SK-MEL-5 (cell line): Measurements from ENCODE around the gene NEK4. TPM values are rescaled to one million over a fixed set of nuclear protein-coding genes. Genes with fewer than 3 reads are reported as not detected.
A peak's percentile ranks its signal among the peaks of the same experiment; 100 is the strongest.

ENCODE experiments used
- DNase-seq: peaks from one replicate; pipeline ENCODE4 v3.0.0-alpha.2; 2016; ENCODE audit warnings: low read depth, low spot score
- in situ Hi-C: cut with HindIII; loops from 2 replicates; pipeline ENCODE4 v1.10.0; 2016; ENCODE audit warnings: low sequenced_read_pairs, high pct_unique_total_duplicates, low pct_unique_long_range_greater_than_20kb
- total RNA-seq: library from RNA; depleted of rRNA; stranded (reverse); fragments of >200 nt; shearing (Covaris generic); gene quantifications from 2 replicates; pipeline ENCODE4 v1.2.3, GENCODE V29; 2014

NEK4 gene
- total RNA-seq, 1 experiment from 2014 or later, result 32.7 TPM

GRCh38 chr3:52721002-52721729 is 49.6 kb downstream of the NEK4 start:
- DNase-seq, result no peak
- in situ Hi-C loops, result no loop called here

- in situ Hi-C loops, result no loop called here
- DNase-seq, result no peak
Measured at GRCh38 chr3:52719618-52720017, 51.1 kb downstream of the NEK4 start.

DNA sequence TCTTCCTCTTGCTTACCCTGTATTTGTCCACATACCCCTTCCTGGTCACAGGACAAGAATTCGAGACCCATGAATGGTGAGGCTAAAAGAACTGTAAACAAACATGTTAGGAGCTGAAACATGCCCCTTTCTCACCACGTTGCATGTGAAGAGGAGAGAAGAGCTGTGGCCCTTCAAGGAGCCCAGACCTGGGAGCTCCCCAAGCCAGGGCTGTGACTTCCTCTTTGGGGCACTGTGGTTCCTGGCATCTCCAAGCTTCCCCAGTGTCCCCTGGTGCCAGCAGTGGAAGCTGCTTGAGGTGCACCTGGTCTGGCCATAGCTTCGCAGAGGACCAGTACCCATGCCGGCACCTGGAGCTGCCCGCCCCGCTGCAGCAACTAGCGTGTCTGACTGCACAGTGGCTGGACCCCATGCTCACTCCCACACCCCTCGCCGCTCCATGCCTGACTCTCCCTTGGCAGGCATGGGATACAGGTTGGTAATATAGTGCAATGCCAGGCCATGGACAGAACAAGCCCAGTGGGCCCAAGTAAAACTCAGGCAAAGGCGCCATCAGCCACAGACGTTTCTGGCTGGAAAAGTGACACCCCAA is 54.9 kb downstream of the NEK4 start:
- DNase-seq, result no peak
- in situ Hi-C loops, result no loop called here

- in situ Hi-C loops, result no loop called here
- DNase-seq, result no peak
Measured at GRCh38 chr3:52714335-52715302, 56.1 kb downstream of the NEK4 start.

DNA sequence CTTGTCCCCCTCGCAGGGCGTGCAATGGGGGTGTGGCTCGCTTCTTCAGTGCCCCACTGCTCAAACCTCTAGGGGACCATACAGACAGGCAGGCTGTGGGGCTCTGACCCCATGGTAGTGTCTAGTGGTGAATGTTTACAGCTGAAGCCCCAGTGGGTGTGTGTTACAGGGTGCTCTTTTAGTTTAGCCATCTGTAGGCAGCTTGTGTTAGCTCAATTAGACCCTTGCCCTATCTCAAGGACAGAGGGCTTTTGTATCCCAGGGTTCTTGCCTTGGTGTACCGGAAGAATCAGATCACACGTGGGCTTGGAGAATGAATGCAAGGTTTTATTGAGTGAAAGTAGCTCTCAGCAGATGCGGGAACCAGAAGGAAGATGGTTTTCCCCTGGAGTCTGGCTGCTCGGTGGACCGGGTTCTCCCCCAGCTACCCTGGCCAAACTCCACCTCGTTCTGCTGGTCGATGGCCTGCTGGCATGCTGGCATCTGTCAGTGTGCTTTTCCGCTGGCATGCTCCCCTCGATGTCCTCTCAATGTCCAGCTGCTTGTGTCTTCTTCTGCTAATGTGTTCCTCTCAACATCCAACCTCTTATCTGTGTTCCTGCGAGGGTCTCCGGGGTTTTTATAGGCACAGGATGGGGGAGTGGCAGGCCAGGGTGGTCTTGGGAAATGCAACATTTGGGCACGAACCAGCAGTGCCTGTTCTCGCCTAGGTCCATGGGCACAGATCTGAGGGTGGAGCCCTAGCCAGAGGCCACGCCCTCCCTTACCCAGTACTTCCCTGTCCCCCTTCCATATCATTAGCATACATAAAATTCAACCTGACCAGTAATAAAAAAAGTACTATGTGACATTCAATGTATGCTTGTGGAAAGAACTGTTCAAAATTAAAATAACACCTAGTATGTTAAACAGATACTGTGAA is 58.2 kb downstream of the NEK4 start:
- in situ Hi-C loops, result no loop called here
- peak; percentile 98 for DNase-seq

- no peak for DNase-seq
- in situ Hi-C loops, result no loop called here
Measured at GRCh38 chr3:52710512-52710911, 60.2 kb downstream of the NEK4 start.

DNA sequence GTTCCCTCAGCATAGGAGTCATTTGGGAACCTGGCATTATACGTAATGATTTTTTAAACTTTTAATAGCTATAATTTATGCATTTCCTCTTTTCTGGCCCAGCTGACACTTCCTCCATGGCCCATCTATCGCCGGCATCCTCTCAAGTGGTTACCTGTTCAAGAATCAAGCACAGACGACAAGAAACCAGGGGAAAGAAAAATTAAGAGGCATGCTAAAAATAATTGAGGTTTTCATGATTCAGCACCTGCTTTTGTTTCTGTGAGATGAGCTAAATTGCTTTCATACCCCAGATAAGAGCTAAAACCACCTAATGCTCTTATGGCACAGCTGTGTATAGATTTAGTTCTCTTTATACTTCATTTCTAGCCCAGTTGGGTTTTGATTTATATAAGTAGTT is 63.2 kb downstream of the NEK4 start:
- DNase-seq, result no peak
- in situ Hi-C loops, result no loop called here

DNA sequence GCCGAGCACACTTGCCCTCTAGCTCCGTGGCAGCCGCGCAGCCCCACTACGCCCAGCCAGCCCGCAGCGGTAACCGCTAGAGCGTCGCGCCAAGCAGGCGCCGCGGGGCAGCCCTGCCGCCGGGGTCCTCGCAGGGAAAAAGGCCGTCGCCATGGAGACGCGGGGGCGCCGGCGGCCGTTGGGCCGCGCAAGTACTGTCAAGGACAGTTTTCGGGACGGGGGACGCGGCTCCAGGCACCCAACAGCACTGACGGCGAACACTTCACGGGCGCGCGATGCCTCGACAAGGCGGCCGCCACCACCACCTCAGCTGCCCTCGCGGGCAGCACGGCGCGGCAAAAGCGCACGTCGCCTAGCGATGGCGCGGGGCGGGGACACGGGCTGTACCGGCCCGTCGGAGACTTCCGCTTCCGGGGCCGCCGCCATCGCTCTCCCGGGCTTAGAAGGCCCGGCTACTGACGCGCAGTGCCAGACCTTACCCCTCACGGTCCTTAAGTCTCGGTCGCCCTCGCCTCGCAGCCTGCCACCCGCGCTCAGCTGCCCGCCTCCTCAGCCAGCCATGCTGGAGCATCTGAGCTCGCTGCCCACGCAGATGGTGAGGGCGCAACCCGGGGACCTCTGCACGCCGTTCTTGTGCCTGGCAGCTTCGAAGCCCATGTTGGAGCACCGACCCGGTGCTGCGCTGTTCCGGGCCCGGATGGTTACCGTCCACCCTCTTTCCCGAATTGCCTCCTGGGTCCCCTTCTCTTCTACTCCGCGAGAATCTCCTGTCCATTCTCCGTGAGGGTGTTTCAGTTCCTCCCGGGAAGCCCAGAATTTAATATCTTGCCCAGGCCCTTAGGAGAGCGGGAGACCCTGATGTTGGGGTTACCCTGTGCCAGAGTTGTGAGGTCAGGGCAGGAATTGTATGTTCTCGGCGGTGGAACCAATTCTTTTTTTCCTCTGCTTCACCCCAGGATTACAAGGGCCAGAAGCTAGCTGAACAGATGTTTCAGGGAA is 64.8 kb downstream of the NEK4 start, which contains the start of the genes GLT8D1 and SPCS1:
GLT8D1 (minus strand) TSS at position 104 of the 999 bp plus-strand sequence. CDS start 5,331 bp downstream, outside the sequence.
SPCS1 (plus strand) TSS at position 419 of the 999 bp plus-strand sequence; CDS start at position 560, 141 bp downstream.
- peak; percentile 84 for DNase-seq
- in situ Hi-C loops, result no loop called here

DNA sequence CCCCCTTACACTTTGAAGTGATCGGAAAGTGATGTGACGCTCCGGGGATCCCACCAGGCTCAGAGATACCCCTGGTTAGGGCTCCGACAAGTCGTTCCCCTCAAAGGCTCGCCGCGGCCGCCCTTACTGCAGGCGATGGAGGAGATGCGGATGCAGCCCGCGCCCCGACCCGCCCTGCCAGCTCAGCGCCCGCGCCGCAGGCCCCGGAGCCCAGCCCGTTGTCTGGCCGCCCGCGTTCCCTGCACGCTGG is 65.4 kb downstream of the NEK4 start:
- DNase-seq, result no peak
- in situ Hi-C loops, result no loop called here

DNA sequence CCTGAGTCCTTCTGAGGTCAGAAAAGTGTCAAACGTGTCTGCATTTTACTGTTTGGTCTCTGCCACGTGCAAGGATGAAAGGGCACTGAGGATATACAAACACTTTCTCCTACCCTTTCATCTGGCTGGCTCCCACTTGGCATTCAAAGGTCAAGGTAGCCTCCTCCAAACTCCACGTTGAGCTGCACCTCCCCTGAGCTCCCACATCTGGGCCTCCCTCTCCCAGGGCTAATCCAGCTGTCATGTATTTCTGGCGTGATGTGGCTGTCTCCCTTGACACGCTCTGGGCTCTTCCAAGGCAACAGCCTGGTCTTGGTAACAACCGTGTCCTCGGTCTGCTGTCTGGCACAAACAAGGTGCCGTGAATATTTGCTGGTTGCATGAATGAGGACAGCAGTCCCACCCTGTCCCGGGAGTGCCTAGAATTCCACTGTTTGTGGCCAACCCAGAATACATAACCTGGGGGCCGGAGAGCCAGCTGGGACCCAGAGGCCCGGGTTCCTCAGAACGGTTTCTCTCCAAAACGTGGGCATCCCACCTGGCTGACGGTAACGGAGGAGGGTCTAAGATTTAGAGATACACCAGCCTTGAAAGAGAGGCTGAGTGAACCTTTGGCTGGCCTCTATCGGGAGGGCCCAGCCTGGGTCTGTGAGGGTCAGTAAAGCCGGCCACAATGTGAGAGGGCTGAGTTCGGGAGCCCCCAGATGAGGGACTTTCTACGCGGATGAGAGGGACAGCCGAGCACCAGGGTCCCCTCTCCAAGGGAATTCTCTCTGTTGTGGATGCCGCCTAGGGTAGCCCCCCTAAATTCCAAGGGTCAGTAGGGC is 65.9 kb downstream of the NEK4 start:
- in situ Hi-C loops, result no loop called here

GRCh38 chr3:52703341-52703740 is 67.4 kb downstream of the NEK4 start:
- in situ Hi-C loops, result no loop called here
- DNase-seq, result no peak

More for the DNA sequence above, 65.9 kb downstream of the NEK4 start:
- DNase-seq, result no peak

DNA sequence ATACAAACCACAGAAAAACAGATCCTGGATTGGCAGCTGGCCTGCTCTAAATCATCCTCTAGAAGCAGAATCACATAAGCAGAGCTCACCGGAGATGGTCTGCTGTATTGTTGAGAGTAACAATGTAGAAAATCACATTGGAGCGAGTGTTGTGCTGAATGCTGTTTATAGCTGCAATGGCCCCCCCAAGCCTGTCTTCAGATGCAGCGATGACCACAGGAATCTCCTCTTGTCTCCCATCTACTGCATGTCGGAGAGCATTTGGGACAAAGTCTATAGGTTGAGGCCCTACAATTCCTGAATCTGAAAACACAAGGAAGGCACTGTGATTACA is 73.1 kb downstream of the NEK4 start:
- in situ Hi-C loops, result no loop called here

DNA sequence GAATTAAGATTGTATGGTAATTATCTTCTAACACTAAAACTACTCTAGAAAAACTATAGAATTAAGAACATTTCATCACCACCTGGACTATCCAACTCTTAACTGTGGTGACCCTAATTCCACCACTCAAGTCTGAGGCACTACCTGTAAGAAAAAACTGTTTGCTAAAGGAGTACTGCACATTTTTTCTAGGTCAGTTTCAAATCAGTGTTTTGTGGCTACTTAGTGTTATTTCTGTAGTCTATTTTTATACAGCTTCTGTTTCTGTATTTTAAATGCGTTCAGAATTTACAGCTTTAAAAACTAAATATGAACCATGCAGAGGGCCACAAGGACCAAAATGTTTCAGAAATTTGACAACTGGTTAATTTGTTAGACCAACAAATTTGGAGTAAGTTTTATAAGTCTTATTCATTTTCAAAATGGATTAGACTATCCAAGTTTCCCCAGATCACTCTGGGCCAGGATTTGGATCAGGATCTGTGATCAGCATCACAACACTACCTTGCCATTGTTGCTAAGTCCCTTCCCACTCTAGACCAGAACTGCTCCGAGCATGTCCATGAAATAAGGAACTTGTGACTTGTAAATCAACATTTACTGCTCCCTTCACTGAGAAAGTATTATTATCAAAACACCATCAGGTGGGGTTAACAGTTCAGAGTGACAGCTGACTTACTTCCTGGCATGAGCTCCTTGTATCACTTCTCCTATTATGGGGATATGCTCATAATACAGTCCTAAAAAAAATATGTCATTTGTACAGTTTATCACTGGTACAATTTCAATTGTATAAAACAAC is 73.7 kb downstream of the NEK4 start:
- no peak for DNase-seq
- in situ Hi-C loops, result no loop called here

More for the DNA sequence above, 73.1 kb downstream of the NEK4 start:
- DNase-seq, result no peak

DNA sequence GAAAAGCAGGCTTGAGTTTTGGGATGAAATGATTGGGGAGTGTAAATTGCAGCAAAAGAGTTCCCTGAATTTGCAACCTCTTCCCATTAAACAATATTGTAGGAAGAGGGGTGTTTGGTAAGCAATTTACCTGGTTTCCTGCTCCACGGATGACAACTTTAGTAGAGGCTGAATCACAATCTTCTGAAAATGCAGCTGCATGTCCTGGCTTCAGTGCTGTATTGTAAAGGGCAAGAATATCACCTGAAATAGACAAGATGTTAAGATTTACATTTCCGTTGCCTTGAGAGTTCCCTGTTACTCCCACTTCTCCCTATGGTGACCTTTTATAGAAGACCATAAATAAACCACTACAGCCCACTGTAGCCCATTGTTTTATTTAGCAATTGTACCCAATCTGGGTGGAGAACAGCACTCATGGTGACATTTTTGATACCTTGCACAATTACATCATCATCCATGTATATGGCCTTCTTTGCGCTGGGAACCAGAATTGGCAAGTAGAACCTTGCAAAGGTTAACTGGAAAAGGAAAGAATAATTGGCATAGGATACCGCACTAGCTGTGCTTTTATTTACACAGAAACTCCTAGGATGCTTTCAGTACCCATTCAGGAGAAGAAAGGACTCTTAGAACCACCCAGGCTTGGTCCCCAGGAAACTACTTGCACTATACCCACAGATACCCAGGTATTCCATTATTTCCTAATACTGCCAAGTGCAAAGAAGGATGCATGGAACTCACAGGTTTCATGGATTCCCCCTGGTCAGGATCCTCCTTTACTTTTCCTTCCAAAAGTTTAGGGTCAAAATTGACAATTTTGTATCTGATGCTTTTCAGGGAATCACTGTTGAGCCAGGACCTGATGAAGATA is 74.7 kb downstream of the NEK4 start:
- in situ Hi-C loops, result no loop called here

More for the DNA sequence above, 74.7 kb downstream of the NEK4 start:
- no peak for DNase-seq
